Measurements from ENCODE around the gene SNRNP35. TPM values are rescaled to one million over a fixed set of nuclear protein-coding genes. Genes with fewer than 3 reads are reported as not detected.

The SNRNP35 gene
- total and polyA plus RNA-seq, 2 of the 8 experiments (the other 6 are each of a cell fraction or from before 2014, with no cell fraction given), result 8.0 to 16.9 TPM

DNA sequence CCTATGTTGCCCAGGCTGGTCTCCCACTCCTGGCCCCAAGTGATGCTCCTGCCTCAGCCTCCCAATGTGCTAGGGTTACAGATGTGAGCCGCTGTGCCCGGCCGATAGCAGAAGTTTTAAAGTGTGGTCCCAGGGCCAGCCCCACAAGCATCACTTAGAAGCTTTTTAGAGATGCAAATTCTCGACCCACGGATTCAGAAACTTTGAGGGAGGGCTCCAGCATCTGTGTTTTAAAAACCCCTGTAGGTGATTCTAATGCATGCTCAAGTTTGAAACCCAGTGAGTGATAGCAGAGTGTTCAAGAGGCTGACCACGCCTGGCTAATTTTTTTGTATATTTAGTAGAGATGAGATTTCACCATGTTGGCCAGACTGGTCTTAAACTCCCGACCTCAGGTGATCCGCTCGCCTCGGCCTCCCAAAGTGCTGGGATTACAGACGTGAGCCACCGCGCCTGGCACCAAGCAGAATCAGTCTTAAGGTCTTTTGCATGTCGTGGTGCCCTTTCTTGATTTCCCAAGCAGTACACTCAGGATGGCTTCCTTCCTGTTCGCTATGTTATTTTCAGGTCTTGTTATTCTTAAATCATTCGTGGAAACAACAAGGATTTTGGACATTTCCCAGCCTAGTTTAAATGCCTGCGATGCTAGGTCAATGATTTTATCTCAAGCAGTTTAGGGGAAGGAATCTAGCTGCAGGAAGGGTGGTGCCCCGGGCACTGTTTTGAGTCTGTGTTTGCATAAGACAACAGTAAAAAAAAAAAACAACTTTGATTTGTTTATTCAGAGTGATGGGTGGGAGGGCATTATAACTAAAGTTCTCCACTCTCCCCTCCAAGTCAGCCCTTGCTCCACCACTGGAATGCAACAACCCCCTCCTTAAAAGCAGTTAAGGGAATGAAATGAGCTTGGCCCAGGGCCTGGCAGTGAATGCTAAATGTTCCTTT is 12.3 kb upstream of the SNRNP35 start:
- ChIA-PET CTCF (ENCODE audit: partially characterized antibody) (interaction anchor here (0.7 kb wide), 1 partner anchor 34 kb away, joined by 3 read pairs; no protein-coding TSS in a partner anchor), POLR2A (ENCODE audit: partially characterized antibody) (no interaction called here)
- Histone ChIP-seq H3K4me2 (ENCODE audit: insufficient read depth in 1 of 2, low read depth in 2 of 2, low read length in 2 of 2) (no peak overlapping the region), H4K20me1 (replicated peaks in 1 of 2; ENCODE audit: control insufficient read depth in 1 of 2, insufficient read depth in 2 of 2, low read length in 2 of 2) (no peaks in the 10 kb centered on the region), H4K91ac (replicated peaks; ENCODE audit: insufficient read length, low read length) (no peak overlapping the region), H3K18ac (ENCODE audit: extremely low read depth, low read length) (no peak overlapping the region), H2AFZ (ENCODE audit: low read length) (no peak overlapping the region), H3K4me1 (replicated peaks in 1 of 4; ENCODE audit: control insufficient read depth in 3 of 4, insufficient read depth in 4 of 4, low read length in 3 of 4) (peaks cover 0 to 2% (median 0%) of the 10 kb centered on the region in 4 experiments; a peak in 1 of 7 replicates), H2BK20ac (ENCODE audit: low read length) (no peak overlapping the region), H3K79me2 (ENCODE audit: control insufficient read depth in 1 of 2, insufficient read depth in 2 of 2, low read length in 2 of 2) (no peaks in the 10 kb centered on the region), H3K56ac (replicated peaks; ENCODE audit: insufficient read length, low read depth, low read length) (no peak overlapping the region), H3K79me1 (ENCODE audit: low read depth, low read length) (no peaks in the 10 kb centered on the region), H4K8ac (ENCODE audit: extremely low read depth, insufficient read depth, low read length) (no peak overlapping the region), H3K9me3 (ENCODE audit: insufficient read depth in 2 of 2, low read depth in 1 of 2, low read length in 1 of 2) (no peaks in the 10 kb centered on the region), H3K36me3 (ENCODE audit: control insufficient read depth in 2 of 4, insufficient read depth in 4 of 4, low read length in 3 of 4) (no peaks in the 10 kb centered on the region), H3K4me3 (ENCODE audit: extremely low read depth in 1 of 4, insufficient read depth in 2 of 4, low read depth in 3 of 4, low read length in 4 of 4) (no peak overlapping the region), H3K23ac (ENCODE audit: insufficient read length) (no peak overlapping the region), H3K4ac (replicated peaks; ENCODE audit: insufficient read length, low read depth, low read length) (no peak overlapping the region), H3K9ac (replicated peaks in 1 of 4; ENCODE audit: extremely low read depth in 1 of 4, low read depth in 3 of 4, low read length in 3 of 4) (no peak overlapping the region), H2BK12ac (ENCODE audit: low read depth, low read length) (no peak overlapping the region), H2AK5ac (ENCODE audit: low read depth, low read length) (no peak overlapping the region), H3K23me2 (ENCODE audit: low read depth, low read length) (no peaks in the 10 kb centered on the region), H2BK5ac (ENCODE audit: low read depth, low read length) (no peak overlapping the region), H2BK120ac (replicated peaks; ENCODE audit: low read depth, low read length) (no peak overlapping the region), H2BK15ac (ENCODE audit: low read length) (no peak overlapping the region), H3K27me3 (replicated peaks in 1 of 4; ENCODE audit: control insufficient read depth in 3 of 4, extremely low read depth in 1 of 4, insufficient read depth in 3 of 4, low read length in 3 of 4) (no peaks in the 10 kb centered on the region), H3K14ac (ENCODE audit: insufficient read length) (no peak overlapping the region), H3K27ac (ENCODE audit: low read depth, low read length) (no peak overlapping the region), H4K5ac (ENCODE audit: insufficient read length, low read depth, low read length) (no peak overlapping the region)
- 79% methylated on average over 18 of the region's 18 CpGs; no CpG with 5 or more reads in 1 of the 2 experiments for WGBS, 2 experiments (ENCODE audit: extremely low coverage in 1 of 2, insufficient coverage in 1 of 2, insufficient read length in 1 of 2, insufficient replicate concordance in 2 of 2, low coverage in 1 of 2, low lambda C conversion rate in 2 of 2, missing lambda C conversion rate in 1 of 2)
- no peak for TF ChIP-seq HDAC2 (IDR thresholded peaks at IDR 0.05; ENCODE audit: borderline replicate concordance in 1 of 2, low read depth in 2 of 2, low read length in 2 of 2)
- FAIRE-seq, result no peak
- no peak for DNase-seq (ENCODE audit: low read depth in 1 of 2, low spot score in 2 of 2)

Measured in H1 (cell line).